GM10266 (cell line): ENCODE results near the gene ATMIN.

Source experiments
- DNase-seq: peaks from one replicate; pipeline ENCODE4 v3.0.0; 2012; ENCODE audit errors: extremely low spot score
- CTCF ChIP-seq: IDR thresholded peaks from 2 replicates; pipeline ENCODE4 v1.5.1; 2012; ENCODE audit warnings: mild to moderate bottlenecking, low read depth; ENCODE audit not compliant: control insufficient read depth, insufficient read depth; ENCODE audit errors: missing control alignments

The ATMIN gene

GRCh38 chr16:81035975-81036750 is 521 bp downstream of the ATMIN start:
- no peak for DNase-seq
- no peak for TF ChIP-seq CTCF

- TF ChIP-seq CTCF = no peak
These were observed 1.2 kb downstream of the ATMIN start for GRCh38 chr16:81036751-81037350.

GRCh38 chr16:81040131-81040530 is 4.5 kb downstream of the ATMIN start:
- DNase-seq = no peak
- TF ChIP-seq CTCF = no peak

More at GRCh38 chr16:81036751-81037350, 1.2 kb downstream of the ATMIN start:
- peak; percentile 19 for DNase-seq

GRCh38 chr16:81040842-81041241 is 5.2 kb downstream of the ATMIN start:
- no peak for DNase-seq
- no peak for TF ChIP-seq CTCF

GRCh38 chr16:81041696-81042095 is 6.1 kb downstream of the ATMIN start:
- no peak for DNase-seq
- TF ChIP-seq CTCF = no peak

- TF ChIP-seq CTCF = no peak
- DNase-seq = no peak
These were observed 7.2 kb downstream of the ATMIN start for GRCh38 chr16:81042821-81043220.

- DNase-seq = no peak
- no peak for TF ChIP-seq CTCF
These were observed 18.1 kb downstream of the ATMIN start for GRCh38 chr16:81053761-81054160.
